K562 (cell line): ENCODE results near the gene HS3ST3A1. TPM values are rescaled to one million over a fixed set of nuclear protein-coding genes. Genes with fewer than 3 reads are reported as not detected.

Experiments
- ATAC-seq: fragments of 200-7000 bp; cut with Tn5 transposase; 3 replicates; pipeline ENCODE4 v1.9.1; 2020; ENCODE audit warnings: moderate library complexity
- BruUV-seq: library from RNA; stranded (reverse); fragments of 400-500 nt; replicated peaks from 2 replicates; lab custom pipeline; 2021; lab: Mats Ljungman, UMichigan
- CTCF ChIA-PET: fragments of 300-600 bp; formaldehyde crosslinking; extraction: SDS; loops from one replicate; lab custom pipeline; 2021; ENCODE audit warnings: low intra/inter-chr PET ratio; lab: Yijun Ruan, JAX
- POLR2A ChIA-PET: fragments of 300-600, 350-650 bp; sonication (Branson Sonifier 250); formaldehyde crosslinking; extraction: SDS; loops from one replicate; lab custom pipeline; 2021; ENCODE audit warnings: antibody characterized with exemption, inconsistent platforms; lab: Yijun Ruan, JAX
- DNase-seq, 4 experiments: peaks; one replicate each; pipeline versions ENCODE4 v3.0.0 to v3.0.0-alpha.2; 2011 to 2018; ENCODE audit warnings: low spot score in 3 of 4, mixed read lengths in 3 of 4; ENCODE audit errors: extremely low read depth in 1 of 4
- FAIRE-seq: peaks from 2 replicates; lab custom pipeline; 2011; peaks lifted over from hg19 to GRCh38; lab: Jason Lieb, UNC
- H2AFZ ChIP-seq: 2 replicates; pipeline ENCODE4 v1.6.0; 2011; ENCODE audit warnings: low read depth, low read length, control low read depth, inconsistent platforms
- H3K27ac ChIP-seq: fragments of 200-600 bp; 3 replicates; pipeline ENCODE4 v1.8.0; 2011; ENCODE audit warnings: low read depth, mild to moderate bottlenecking, control low read depth, inconsistent platforms, low read length, moderate library complexity, mixed read lengths; ENCODE audit errors: extremely low read depth
- H3K27me3 ChIP-seq, 2 experiments: fragments of 300-600 bp in 1 of 2; 2 replicates in 1 of 2; 3 replicates in 1 of 2; pipeline versions ENCODE4 v1.6.0 to v1.8.0; 2011; ENCODE audit warnings: inconsistent platforms in 2 of 2, low read length in 2 of 2, mild to moderate bottlenecking in 1 of 2, mixed read lengths in 1 of 2, moderate library complexity in 1 of 2; ENCODE audit not compliant: control insufficient read depth in 2 of 2, insufficient read depth in 2 of 2
- H3K36me3 ChIP-seq: fragments of 300-600 bp; 3 replicates; pipeline ENCODE4 v1.8.0; 2011; ENCODE audit warnings: mild to moderate bottlenecking, low read length, inconsistent platforms; ENCODE audit not compliant: control insufficient read depth, insufficient read depth
- H3K4me1 ChIP-seq, 2 experiments: fragments of 200-600 bp in 1 of 2; replicated peaks in 1 of 2; 2 replicates in 1 of 2; 3 replicates in 1 of 2; pipeline versions ENCODE4 v1.5.1 to v1.8.0; 2011; ENCODE audit warnings: inconsistent platforms in 2 of 2, low read length in 2 of 2, mild to moderate bottlenecking in 1 of 2, mixed read lengths in 1 of 2, moderate library complexity in 1 of 2; ENCODE audit not compliant: control insufficient read depth in 2 of 2, insufficient read depth in 2 of 2
- H3K4me2 ChIP-seq: 2 replicates; pipeline ENCODE4 v1.6.1; 2011; ENCODE audit warnings: low read length, control low read depth, inconsistent platforms, mixed read lengths; ENCODE audit not compliant: insufficient read depth
- H3K4me3 ChIP-seq: fragments of 200-600 bp; sonication (generic), shearing (Covaris generic); 2 replicates; pipeline ENCODE4 v1.5.1; 2016; ENCODE audit warnings: control low read depth, inconsistent platforms
- H3K79me2 ChIP-seq: fragments of 200-600 bp; 3 replicates; pipeline ENCODE4 v1.8.0; 2011; ENCODE audit warnings: low read length, inconsistent platforms; ENCODE audit not compliant: control insufficient read depth, insufficient read depth
- H3K9ac ChIP-seq, 2 experiments: 2 replicates each; pipeline versions ENCODE4 v1.6.0 to v1.6.1; 2011; ENCODE audit warnings: low read depth in 2 of 2, low read length in 2 of 2, control low read depth in 1 of 2, inconsistent platforms in 1 of 2, mild to moderate bottlenecking in 1 of 2, mixed read lengths in 1 of 2; ENCODE audit not compliant: insufficient read depth in 1 of 2
- H3K9me1 ChIP-seq: one replicate; pipeline ENCODE4 v1.6.0; 2011; ENCODE audit warnings: inconsistent platforms, mild to moderate bottlenecking, low read length, moderate library complexity; ENCODE audit not compliant: control insufficient read depth, insufficient read depth
- H3K9me3 ChIP-seq: replicated peaks from 2 replicates; pipeline ENCODE4 v1.5.1; 2011; ENCODE audit warnings: low read depth, low read length, inconsistent platforms; ENCODE audit not compliant: control insufficient read depth, insufficient read depth
- H4K20me1 ChIP-seq: replicated peaks from 2 replicates; pipeline ENCODE4 v1.6.1; 2011; ENCODE audit warnings: low read length, inconsistent platforms, mixed read lengths; ENCODE audit not compliant: control insufficient read depth, insufficient read depth
- CEBPB ChIP-seq: fragments of 450-650 bp; IDR thresholded peaks from 2 replicates; pipeline ENCODE4 v1.6.1; 2016; ENCODE audit warnings: missing genetic modification characterization, missing compliant biosample characterization
- FOXP1 ChIP-seq: sonication (generic); formaldehyde crosslinking; IDR thresholded peaks from 2 replicates; pipeline ENCODE4 v1.8.0; 2022; ENCODE audit warnings: mild to moderate bottlenecking, missing genetic modification reagents
- GABPB2 ChIP-seq: fragments of 250-450 bp; sonication (Bioruptor Pico); conservative IDR thresholded peaks from 2 replicates; pipeline ENCODE4 v1.5.1; 2021; ENCODE audit warnings: mild to moderate bottlenecking
- SNIP1 ChIP-seq: fragments of 450-650 bp; IDR thresholded peaks from 2 replicates; pipeline ENCODE4 v1.7.1; 2017; ENCODE audit warnings: low read depth, mild to moderate bottlenecking
- SRSF3 ChIP-seq: fragments of 200-400 bp; formaldehyde crosslinking; IDR thresholded peaks from 2 replicates; pipeline ENCODE4 v1.6.1; 2016; ENCODE audit warnings: mild to moderate bottlenecking, low read length, moderate library complexity; ENCODE audit not compliant: insufficient read depth
- ZNF140 ChIP-seq: fragments of 250-450 bp; sonication (Bioruptor Pico); IDR thresholded peaks from 2 replicates; pipeline ENCODE4 v1.8.0; 2021; ENCODE audit warnings: moderate library complexity, mild to moderate bottlenecking, inconsistent platforms
- ZNF274 ChIP-seq: IDR thresholded peaks from 2 replicates; pipeline ENCODE4 v1.6.1; 2011; ENCODE audit warnings: low read depth, mild to moderate bottlenecking, low read length, moderate library complexity, borderline replicate concordance
- WGBS: fragments of 100-300 bp; shearing (Covaris generic); methylation state at CpG from one replicate; pipeline ENCODE4 v1.1.6; 2016; ENCODE audit warnings: low coverage, mixed read lengths; ENCODE audit not compliant: insufficient coverage; ENCODE audit errors: missing lambda C conversion rate; 5-methylcytosine and 5-hydroxymethylcytosine counted together
- in situ Hi-C: fragments of 300-500 bp; cut with MboI; formaldehyde crosslinking; loops from 4 replicates; pipeline ENCODE4 v1.15.0; 2018; ENCODE audit warnings: inconsistent platforms, mixed read lengths
- intact Hi-C: fragments of 100-400 bp; cut with micrococcal nuclease; formaldehyde crosslinking; loops from 2 replicates; pipeline ENCODE4 v1.14.2; 2022
- polyA plus RNA-seq, 8 experiments: library from polyadenylated mRNA; depleted of rRNA in 4 of 8; stranded (reverse) in 5 of 8; unstranded in 3 of 8; fragments of >200 nt; fragmentation: Nextera tagmentation in 2 of 8; fragmentation: Illumina TruSeq in 1 of 8; extraction: Ambion mirVana in 2 of 8; extraction: Trizol in 1 of 8; gene quantifications; 2 replicates each; pipeline versions ENCODE4 v1.2.1 to v1.2.3, GENCODE V29; 2011 to 2014; ENCODE audit warnings: inconsistent platforms in 1 of 8, missing spikeins in 1 of 8
- total RNA-seq, 7 experiments: library from RNA; depleted of rRNA in 6 of 7; stranded (reverse); fragments of >200 nt in 6 of 7; fragmentation: Illumina TruSeq in 2 of 7; extraction: Trizol in 2 of 7; gene quantifications; 2 replicates each; pipeline versions ENCODE4 v1.2.1 to v1.2.3, GENCODE V29; 2011 to 2021; ENCODE audit warnings: low replicate concordance in 1 of 7

Gene HS3ST3A1
- total and polyA plus RNA-seq, 9 of the 15 experiments (the other 6 are each of a cell fraction or from before 2014, with no cell fraction given): 0.25 to 14.8 (median 2.3) TPM

DNA sequence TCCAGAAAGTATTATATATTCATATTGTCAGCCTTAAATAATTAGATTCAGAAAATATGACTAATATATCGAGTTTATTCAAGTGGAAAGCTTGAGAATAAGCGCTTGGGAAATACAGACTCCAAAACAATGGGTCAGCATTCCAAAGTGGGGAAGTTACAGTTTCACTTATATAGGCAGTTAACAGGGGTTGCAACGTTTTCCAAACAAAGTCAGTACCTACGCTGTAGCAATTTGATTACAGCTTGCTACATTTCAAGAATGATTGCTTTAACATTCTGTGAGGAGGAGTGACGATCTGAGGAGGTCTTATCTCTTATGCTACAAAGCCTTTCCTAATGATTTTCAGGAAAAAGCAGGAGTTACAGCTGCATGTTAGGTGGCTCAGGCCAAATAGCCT is 34.2 kb upstream of the HS3ST3A1 start:
- no peak for TF ChIP-seq SRSF3
- peak; percentile 35; the same call in 1 of the 2 replicates for TF ChIP-seq CEBPB (tag)
- no peak for TF ChIP-seq GABPB2 (CRISPR knock-in tag)
- no peak for TF ChIP-seq ZNF140 (CRISPR knock-in tag)
- no peak for TF ChIP-seq FOXP1 (CRISPR knock-in tag)
- TF ChIP-seq ZNF274: no peak
- TF ChIP-seq SNIP1: no peak
- H3K4me1 ChIP-seq: peaks cover 0 to 8% of the 10 kb centered on the region in 2 experiments; a peak in 2 of 5 replicates
- H3K79me2 ChIP-seq: no peaks in the 10 kb centered on the region
- H3K4me3 ChIP-seq: no peak overlapping the region
- POLR2A ChIA-PET: interaction anchor here (0.6 to 0.8 kb wide), 2 partner anchors 12 to 1540 kb away, joined by 3 read pairs; no protein-coding TSS in a partner anchor
- H4K20me1 ChIP-seq: no peaks in the 10 kb centered on the region
- in situ Hi-C loops (no loop called here), intact Hi-C loops (no loop called here)
- no peak for FAIRE-seq
- H3K27ac ChIP-seq: no peak overlapping the region
- H3K9me1 ChIP-seq: no peaks in the 10 kb centered on the region
- H3K9me3 ChIP-seq: no peaks in the 10 kb centered on the region
- no peak for DNase-seq
- H3K9ac ChIP-seq: no peak overlapping the region
- 0% methylated on average over 5 of the region's 5 CpGs for WGBS
- no TSS peak for BruUV-seq
- no peaks in the 10 kb centered on the region for H3K36me3 ChIP-seq
- no peak overlapping the region for H3K4me2 ChIP-seq
- ATAC-seq: no peak
- CTCF ChIA-PET: no interaction called here
- no peak overlapping the region for H2AFZ ChIP-seq
- H3K27me3 ChIP-seq: no peaks in the 10 kb centered on the region; a peak in 3 of 5 replicates
